ENCODE results near the gene ACOD1.
"Not testable (repeated sequence)": the region's sequence is repeated elsewhere in the genome, so short reads cannot be mapped to it uniquely, and the experiment has no call there.

Gene ACOD1

GRCh38 chr13:76943646-76944045 is 4.7 kb upstream of the ACOD1 start:
- in situ Hi-C loops (cut with HindIII; ENCODE audit: low pct_ligation_motif_present, low pct_unique_long_range_greater_than_20kb, low sequenced_read_pairs) = no loop called here

GRCh38 chr13:76944456-76944855 is 3.9 kb upstream of the ACOD1 start:
- in situ Hi-C loops (cut with HindIII; ENCODE audit: low pct_ligation_motif_present, low pct_unique_long_range_greater_than_20kb, low sequenced_read_pairs) = no loop called here
- no peak for DNase-seq

More at GRCh38 chr13:76943646-76944045, 4.7 kb upstream of the ACOD1 start:
- DNase-seq = no peak

GRCh38 chr13:76950101-76950500 is 1.8 kb downstream of the ACOD1 start:
- in situ Hi-C loops (cut with HindIII; ENCODE audit: low pct_ligation_motif_present, low pct_unique_long_range_greater_than_20kb, low sequenced_read_pairs) = no loop called here
- DNase-seq = no peak

- no peak for DNase-seq
- in situ Hi-C loops (cut with HindIII; ENCODE audit: low pct_ligation_motif_present, low pct_unique_long_range_greater_than_20kb, low sequenced_read_pairs) = no loop called here
Measured at GRCh38 chr13:76953968-76954367, 5.7 kb downstream of the ACOD1 start.

GRCh38 chr13:76954538-76954937 is 6.2 kb downstream of the ACOD1 start:
- no peak for DNase-seq
- in situ Hi-C loops (cut with HindIII; ENCODE audit: low pct_ligation_motif_present, low pct_unique_long_range_greater_than_20kb, low sequenced_read_pairs) = no loop called here

GRCh38 chr13:76955193-76955592 is 6.9 kb downstream of the ACOD1 start:
- in situ Hi-C loops (cut with HindIII; ENCODE audit: low pct_ligation_motif_present, low pct_unique_long_range_greater_than_20kb, low sequenced_read_pairs) = no loop called here

GRCh38 chr13:76955661-76956060 is 7.3 kb downstream of the ACOD1 start:
- DNase-seq = no peak
- in situ Hi-C loops (cut with HindIII; ENCODE audit: low pct_ligation_motif_present, low pct_unique_long_range_greater_than_20kb, low sequenced_read_pairs) = no loop called here

More at GRCh38 chr13:76955193-76955592, 6.9 kb downstream of the ACOD1 start:
- DNase-seq = no peak

GRCh38 chr13:76958841-76959432 is 10.6 kb downstream of the ACOD1 start:
- in situ Hi-C loops (cut with HindIII; ENCODE audit: low pct_ligation_motif_present, low pct_unique_long_range_greater_than_20kb, low sequenced_read_pairs) = no loop called here
- no peak for DNase-seq

GRCh38 chr13:76959734-76960133 is 11.4 kb downstream of the ACOD1 start:
- in situ Hi-C loops (cut with HindIII; ENCODE audit: low pct_ligation_motif_present, low pct_unique_long_range_greater_than_20kb, low sequenced_read_pairs); DNase-seq: not testable (repeated sequence)

GRCh38 chr13:76965759-76966421 is 17.6 kb downstream of the ACOD1 start:
- in situ Hi-C loops (cut with HindIII; ENCODE audit: low pct_ligation_motif_present, low pct_unique_long_range_greater_than_20kb, low sequenced_read_pairs) = no loop called here
- DNase-seq = no peak

- in situ Hi-C loops (cut with HindIII; ENCODE audit: low pct_ligation_motif_present, low pct_unique_long_range_greater_than_20kb, low sequenced_read_pairs) = no loop called here
- DNase-seq = no peak
Measured at GRCh38 chr13:76967031-76967430, 18.7 kb downstream of the ACOD1 start.

- DNase-seq = no peak
- in situ Hi-C loops (cut with HindIII; ENCODE audit: low pct_ligation_motif_present, low pct_unique_long_range_greater_than_20kb, low sequenced_read_pairs) = no loop called here
Measured at GRCh38 chr13:76968041-76968440, 19.7 kb downstream of the ACOD1 start.

- no peak for DNase-seq
- in situ Hi-C loops (cut with HindIII; ENCODE audit: low pct_ligation_motif_present, low pct_unique_long_range_greater_than_20kb, low sequenced_read_pairs) = no loop called here
Measured at GRCh38 chr13:76969488-76970365, 21.4 kb downstream of the ACOD1 start.

GRCh38 chr13:76971215-76971614 is 22.9 kb downstream of the ACOD1 start:
- in situ Hi-C loops (cut with HindIII; ENCODE audit: low pct_ligation_motif_present, low pct_unique_long_range_greater_than_20kb, low sequenced_read_pairs) = no loop called here
- no peak for DNase-seq

- in situ Hi-C loops (cut with HindIII; ENCODE audit: low pct_ligation_motif_present, low pct_unique_long_range_greater_than_20kb, low sequenced_read_pairs) = no loop called here
- no peak for DNase-seq
Measured at GRCh38 chr13:76971851-76972829, 23.8 kb downstream of the ACOD1 start.

GRCh38 chr13:76973920-76974617 is 25.8 kb downstream of the ACOD1 start:
- in situ Hi-C loops (cut with HindIII; ENCODE audit: low pct_ligation_motif_present, low pct_unique_long_range_greater_than_20kb, low sequenced_read_pairs) = no loop called here
- DNase-seq = no peak

- in situ Hi-C loops (cut with HindIII; ENCODE audit: low pct_ligation_motif_present, low pct_unique_long_range_greater_than_20kb, low sequenced_read_pairs) = no loop called here
- DNase-seq = no peak
Measured at GRCh38 chr13:76974618-76974975, 26.3 kb downstream of the ACOD1 start.

GRCh38 chr13:76975863-76976262 is 27.6 kb downstream of the ACOD1 start:
- in situ Hi-C loops (cut with HindIII; ENCODE audit: low pct_ligation_motif_present, low pct_unique_long_range_greater_than_20kb, low sequenced_read_pairs) = no loop called here
- no peak for DNase-seq
